GM19351 (cell line): ENCODE measurements around the gene RAB25.
A peak's percentile ranks its signal among the peaks of the same experiment; 100 is the strongest.

Experiments
- ATAC-seq: cut with Tn5 transposase; IDR thresholded peaks from one replicate; pipeline ENCODE4 v1.9.1; 2021; ENCODE audit warnings: mild to moderate bottlenecking, moderate library complexity; ENCODE audit not compliant: unreplicated experiment

RAB25 gene

DNA sequence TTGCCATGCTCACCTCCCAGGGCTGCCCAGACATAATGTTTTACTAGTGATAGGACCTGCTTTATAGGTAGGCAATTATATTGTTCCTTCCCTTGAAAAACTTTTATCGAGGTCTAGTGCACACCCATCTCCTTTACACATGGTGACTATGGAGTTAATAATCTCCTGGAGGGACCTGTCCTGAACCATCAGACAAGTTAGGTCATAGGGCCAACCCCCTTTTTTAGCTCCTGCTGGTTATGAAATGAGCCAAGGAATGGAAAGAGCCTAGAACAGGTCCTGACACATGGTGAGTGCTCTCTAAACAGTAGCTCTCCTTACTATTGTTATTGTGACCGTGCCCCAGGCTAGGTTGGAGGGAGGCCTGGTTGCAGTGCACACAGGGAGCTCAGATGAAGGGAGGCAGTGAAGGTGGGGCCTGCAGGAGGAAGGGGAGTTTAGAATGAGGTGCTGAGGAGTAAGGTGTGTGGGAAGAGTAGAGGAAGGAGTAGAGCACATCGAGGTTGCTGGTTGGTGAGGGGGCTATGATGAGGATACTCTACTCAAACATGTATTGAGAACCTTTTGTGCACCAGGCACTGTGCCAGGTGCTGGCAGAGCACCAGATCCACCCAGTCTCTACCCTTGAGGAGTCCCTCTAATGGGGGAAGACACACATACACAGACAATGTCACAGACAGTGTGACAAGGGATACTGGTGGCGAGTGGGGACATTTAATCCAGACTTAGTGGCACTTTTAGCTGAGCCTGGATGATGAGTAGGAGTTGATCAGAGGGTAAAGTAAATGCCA lies 39.4 kb downstream of the RAB25 start:
- no peak for ATAC-seq

DNA sequence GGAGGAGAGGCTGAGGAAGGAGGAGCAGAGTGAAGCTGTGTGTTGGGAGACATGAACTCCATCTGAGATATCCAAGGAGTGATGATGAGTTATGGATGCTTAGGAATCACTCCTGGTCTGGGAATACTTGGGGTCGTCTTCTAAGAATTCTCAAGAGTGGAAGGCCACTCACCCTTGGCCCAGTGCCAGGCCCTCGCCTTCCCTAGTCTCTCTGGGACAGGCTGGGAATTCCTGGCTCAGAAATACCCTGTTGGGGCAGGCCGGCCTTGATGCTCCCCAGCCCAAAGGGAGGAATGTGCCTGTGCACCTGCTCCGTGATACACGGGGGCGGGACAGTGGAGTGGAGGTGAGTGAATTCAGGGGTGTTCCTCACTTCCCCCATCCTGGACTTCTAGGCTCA lies 40.9 kb downstream of the RAB25 start:
- no peak for ATAC-seq

DNA sequence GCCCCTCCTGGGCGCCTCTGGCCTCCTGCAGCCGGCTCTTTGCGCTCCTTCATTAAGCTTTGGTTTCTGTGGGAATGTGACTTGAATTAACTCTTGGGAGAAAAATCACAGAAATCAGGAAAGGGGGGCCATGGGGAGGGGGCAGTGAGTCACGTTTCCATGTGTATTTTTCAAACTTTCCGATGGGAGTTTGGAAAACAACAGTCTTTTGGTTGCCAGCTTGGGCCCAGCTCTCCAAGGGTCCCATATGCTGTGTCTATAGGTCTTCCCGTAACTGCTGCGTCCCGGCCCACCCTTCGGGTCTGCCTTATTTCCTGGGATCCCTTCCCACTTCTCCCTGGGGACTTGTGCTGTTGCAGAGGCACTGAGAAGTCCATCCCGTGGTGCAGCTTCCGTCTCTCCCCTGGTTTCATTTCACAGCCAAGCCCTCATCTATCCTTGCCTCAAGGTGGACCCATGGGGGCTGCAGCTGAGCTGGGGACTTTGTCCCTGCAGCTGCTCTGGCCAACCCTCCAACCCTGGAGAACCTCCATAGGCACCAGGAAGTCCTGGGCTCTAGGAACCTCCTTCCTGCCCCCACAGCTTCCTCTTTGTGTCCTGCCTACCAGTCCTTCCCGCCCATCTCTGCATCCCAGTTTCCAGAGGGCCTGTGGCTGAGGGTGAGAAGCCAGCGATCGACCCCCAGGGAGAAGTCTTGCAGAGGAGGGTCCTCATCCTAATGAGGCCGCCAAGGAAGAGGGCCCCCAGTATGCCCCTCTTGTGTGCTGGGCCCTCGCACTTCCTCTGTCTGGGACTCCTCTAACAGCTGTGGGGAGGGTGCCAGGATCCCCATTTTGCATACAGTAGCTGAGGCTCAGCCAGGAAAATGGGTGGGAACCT lies 41.9 kb downstream of the RAB25 start:
- no peak for ATAC-seq

DNA sequence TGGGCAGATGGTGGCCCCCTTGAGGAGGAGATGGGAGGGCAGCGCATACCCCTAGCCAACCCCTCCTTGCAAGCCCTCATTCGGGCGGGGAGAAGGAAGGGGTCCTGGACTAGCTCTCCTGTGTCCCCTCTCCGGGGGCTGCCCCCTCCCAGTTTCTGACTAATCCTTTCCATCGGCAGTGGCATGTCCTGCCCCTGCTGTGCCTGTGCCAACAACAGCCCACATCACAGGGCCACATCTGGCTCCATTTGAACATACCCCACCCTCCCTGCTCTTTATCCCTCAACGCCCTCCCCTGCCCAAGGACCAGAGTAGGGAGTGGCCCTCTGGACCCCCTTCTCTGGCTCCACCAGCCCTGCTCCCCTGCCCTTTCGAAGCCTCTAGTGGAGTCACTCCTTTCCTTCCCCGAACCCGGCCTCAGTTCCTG lies 42.6 kb downstream of the RAB25 start:
- no peak for ATAC-seq

DNA sequence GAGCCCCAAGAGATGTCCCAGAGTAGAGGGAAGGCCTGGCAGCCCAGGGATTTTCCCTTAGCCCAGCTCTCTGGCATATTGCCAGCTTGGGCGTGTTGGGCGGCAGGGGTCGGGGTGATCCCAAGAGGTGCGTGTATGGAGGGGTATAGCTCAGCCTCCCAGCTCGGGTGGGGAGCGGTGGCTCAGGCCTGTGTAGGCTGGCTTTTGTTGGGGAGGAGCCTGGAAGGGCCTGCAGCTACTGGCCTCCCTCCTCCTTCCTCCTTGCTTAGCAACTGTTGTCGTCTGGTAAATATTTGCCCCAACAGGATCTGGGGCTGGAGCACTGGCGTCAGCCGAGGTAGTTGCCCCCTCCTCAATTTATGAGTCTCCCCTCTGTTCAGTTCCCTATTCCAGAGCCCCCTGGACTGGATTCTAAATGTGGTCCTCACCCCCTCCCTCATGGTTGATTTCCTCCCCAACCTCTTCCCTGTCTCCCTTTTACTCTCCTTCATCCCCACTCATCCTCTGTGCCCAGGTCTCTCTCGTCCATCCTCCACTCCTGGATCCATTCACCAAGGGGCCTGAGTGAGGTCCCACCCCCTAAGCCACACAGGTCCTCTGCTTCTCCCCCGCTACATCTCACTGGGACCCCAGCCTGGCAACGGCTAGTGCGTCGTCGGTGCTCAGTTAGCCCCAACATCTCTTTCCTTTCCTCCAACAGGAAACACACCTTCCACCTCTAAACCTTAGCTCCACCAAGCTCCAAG lies 43.3 kb downstream of the RAB25 start:
- no peak for ATAC-seq

DNA sequence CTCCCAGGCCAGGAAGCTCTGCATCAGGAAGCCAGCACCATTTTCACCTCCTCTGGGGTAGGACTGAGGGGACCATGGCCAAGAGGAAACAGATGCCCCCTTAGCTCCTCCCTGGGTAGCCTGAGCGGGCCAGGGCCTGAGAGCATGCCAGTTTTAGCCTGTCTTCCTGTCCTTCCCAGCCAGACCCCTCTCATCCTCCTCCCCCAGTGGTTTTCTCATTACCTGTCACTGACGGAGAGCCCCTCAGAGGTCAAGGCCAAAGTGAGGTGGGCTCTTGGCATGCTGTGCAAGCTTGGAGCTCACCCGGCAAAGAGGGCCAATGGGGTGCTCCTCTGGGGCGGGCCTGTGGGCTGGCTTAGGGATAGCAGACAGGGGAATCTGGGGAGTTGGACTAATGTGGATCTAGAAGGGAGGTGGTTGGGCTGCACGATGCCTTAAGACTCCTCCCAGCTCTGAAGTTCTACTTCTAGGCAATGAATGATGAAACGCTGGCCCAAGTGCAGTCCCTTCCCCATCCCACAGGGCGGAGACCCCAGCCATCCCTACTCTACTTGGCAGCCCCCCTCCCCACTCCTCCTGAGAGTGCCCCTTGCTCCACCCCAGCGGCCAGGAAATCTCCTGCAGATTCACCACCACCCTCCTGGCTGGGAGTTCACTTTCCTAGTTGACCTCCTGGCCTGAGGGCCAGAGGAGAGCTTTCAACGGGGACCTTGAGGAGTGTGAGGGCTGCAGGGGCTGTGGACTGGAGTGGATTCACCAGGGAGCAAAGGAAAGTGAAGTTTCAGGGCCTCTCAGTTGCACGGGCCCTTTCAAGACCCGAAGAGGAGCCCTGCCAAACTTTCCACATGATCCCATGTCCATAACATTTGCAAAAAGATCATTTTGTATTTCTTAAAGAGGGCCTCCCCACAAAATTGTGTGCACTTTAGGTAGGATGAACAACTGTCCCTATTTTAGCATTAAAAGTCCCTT lies 44.2 kb downstream of the RAB25 start:
- ATAC-seq, result no peak

DNA sequence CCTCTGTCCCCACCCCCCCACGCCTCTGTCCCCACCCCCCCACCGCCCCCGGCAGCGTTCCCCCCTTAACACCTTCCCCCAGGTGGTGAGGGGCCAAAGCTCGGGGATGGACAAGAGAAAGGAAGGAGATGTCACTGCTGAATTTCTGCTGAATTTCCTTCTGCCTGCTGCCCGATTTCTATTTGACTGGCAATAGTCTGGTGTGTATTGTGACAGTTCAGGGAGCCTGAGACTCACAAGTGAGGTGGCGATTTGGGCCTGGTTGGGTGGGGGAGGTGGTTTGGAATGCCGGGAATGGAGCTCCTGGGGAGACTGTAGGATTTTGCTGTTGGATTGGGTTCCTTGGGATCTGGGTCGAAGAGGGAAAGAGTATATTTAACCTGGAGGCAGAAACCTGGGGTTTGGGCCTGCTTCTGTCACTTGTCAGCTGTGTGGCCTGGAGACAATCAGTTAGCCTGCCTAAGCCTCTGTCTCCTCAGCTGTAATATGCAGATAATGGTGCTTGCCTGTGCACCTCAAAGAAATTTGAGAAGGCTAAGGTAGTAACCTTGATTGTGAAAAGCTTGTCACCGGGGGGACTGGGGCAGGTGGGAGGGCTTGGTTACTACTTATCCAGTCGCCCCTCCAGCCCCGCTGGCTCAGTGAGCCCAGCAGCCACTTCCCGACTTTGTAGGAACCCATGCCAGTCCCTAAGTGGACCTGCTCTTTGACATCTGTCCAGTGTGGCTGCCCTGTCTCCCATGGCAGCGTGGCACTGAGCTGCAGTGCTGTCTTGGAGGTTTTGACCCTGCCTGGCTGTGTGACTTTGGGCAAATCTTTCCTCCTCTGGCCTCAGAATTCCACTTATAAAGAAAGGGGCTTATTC lies 45.9 kb downstream of the RAB25 start:
- peak; percentile 10 for ATAC-seq

DNA sequence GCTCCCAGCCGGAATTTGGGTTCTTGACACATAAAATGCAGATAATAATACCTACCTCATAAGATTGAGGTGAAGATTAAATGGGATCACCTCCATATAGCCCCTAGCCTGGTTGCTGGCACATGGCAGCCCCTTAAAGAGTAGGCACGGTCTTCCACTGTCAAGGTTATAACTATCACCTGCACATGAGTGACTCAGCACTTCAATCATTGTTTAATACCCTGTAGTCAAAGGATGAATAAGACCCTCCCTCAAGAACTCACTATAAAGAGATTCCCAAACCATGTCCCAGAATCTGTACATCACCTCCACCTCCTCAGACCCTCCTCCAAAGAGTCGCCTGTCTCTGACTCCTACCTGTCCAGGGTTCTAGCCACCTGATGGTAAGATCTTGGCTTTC lies 47.1 kb downstream of the RAB25 start:
- ATAC-seq, result no peak

DNA sequence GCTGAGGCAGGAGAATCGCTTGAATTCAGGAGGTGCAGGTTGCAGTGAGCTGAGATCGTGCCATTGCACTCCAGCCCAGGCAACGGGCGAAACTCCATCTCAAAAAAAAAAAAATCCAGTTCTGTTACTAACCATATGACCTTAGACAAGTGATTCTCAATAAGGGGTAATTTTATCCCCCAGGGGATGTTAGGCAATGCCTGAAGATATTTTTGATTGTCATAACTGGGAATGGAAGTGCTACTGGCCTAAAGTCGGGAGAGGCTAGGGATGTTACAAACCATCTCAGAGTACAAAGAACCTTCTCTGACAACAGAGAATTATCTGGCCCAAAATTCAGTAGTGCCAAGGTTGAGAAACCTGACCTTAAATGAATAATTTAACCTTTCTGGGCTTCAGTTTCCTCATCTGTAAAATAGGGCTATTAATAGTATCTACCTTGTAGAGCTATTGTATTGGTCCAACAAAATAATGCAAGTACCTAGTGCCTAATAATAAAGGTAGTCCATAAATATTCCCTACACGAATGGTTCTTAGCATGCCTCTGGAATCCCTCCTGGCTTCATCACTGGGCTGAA lies 47.8 kb downstream of the RAB25 start:
- ATAC-seq, result no peak

DNA sequence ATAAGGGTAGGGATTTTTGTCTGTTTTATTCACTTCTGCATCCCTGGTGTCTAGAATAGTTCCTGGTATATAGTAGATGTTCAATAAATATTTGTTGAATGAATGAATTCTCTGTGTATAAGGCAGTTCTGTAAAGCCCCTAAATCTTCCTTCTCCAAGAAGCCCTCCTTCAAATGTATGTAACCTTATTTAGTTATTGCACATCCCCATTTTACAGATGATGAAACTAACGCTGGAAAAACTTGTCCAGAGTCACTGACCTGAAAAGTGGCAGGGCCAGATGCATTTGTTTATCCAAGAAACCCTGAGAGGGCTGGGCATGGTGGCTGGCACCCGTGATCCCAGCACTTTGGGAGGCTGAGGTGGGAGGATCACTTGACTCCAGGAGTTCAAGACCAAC lies 49.3 kb downstream of the RAB25 start:
- ATAC-seq, result no peak

DNA sequence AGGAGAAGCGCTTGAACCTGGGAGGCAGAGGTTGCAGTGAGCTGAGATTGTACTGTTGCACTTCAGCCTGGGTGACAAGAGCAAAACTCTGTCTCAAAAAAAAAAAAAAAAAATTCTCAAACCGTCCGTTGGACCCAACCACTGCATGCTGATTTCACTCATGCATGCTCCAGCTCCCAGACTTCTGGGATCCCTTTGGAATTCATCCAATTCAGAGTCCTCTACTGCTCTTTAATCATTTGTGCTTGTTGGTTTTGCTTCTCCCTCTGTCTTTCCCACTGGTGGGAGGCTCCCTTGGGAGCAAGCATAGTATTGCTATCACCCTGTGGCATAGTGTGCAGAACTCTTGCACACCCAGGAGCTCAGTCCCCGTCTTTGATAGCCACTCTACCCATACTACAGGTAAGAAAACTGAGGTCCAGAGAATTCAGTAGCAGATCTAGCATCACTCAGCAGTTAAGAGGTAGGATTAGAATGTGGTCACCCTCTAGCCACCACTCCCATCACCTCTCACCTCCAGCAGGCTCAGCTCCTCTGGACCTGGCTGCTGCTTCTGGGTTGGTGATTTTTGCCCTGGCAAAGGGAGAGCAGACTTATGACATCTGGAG lies 50.5 kb downstream of the RAB25 start:
- ATAC-seq, result no peak

DNA sequence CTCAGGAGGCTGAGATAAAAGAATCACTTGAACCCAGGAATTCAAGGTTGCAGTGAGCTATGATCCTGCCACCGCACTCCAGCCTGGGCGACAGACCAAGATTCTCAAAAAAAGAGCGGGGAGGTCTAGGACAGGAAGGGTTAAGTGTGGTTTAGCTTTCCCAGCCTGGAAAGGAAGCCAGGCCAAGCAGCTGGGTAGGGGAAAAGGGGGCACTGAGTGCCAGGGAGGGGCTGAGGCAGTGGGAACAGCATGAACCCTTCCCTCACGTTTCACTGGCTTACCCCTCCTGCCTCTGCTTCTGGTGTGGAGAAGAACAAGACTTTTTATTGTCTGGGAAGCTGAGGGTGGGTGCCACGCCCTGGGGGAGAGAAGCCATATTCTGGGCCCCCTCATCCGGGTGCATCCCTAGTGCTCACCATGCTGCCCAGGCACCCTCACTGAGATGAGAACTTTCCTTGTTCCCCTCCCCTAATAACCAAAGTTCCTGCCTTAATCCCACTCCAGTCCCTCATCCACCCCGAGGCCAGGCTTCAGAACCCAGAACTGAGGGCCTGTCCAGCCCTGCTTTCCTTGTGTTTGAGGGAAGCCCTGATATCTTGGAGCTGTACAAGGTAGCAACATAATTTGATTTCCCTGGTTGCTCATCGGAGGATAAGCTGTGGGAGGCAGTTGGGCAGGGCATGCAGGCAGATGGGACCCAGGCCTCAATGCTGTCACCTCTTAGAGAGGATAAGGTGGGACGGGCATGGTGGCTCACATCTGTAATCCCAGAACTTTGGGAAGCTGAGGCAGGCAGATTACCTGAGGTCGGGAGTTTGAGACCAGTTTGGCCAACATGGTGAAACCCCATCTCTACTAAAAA lies 51.5 kb downstream of the RAB25 start:
- no peak for ATAC-seq

DNA sequence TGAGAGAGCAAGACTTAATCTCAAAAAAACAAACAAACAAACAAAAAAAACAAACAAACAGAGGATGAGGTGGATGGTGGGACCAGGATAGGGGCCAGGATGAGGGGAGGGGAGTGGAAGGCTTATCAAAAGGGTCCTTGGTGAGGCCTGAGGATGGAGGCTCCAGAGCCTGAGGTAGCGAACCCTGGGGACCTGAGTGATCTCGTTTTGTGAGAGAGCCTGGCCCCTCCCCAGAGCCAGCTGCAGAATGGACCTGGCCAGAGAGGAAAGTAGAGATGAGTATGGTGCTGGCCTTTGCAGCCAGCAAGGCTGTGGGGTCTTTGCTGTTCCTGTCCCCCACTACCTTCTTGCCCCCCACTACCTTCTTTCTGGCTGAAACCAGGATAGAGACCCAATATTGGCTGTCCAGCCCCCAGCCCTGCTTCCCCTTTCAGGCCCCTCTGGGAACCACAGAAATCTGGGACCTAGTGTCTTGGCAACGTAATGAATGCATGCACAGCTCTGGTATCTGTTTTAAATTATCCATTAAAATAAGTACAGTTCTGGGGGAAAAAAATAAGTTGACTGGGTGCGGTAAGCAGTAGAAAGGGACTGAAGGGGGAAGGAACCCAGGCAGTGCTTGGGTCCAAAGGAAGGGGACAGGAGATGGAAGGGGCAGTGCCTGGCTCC lies 52.5 kb downstream of the RAB25 start:
- ATAC-seq, result no peak

DNA sequence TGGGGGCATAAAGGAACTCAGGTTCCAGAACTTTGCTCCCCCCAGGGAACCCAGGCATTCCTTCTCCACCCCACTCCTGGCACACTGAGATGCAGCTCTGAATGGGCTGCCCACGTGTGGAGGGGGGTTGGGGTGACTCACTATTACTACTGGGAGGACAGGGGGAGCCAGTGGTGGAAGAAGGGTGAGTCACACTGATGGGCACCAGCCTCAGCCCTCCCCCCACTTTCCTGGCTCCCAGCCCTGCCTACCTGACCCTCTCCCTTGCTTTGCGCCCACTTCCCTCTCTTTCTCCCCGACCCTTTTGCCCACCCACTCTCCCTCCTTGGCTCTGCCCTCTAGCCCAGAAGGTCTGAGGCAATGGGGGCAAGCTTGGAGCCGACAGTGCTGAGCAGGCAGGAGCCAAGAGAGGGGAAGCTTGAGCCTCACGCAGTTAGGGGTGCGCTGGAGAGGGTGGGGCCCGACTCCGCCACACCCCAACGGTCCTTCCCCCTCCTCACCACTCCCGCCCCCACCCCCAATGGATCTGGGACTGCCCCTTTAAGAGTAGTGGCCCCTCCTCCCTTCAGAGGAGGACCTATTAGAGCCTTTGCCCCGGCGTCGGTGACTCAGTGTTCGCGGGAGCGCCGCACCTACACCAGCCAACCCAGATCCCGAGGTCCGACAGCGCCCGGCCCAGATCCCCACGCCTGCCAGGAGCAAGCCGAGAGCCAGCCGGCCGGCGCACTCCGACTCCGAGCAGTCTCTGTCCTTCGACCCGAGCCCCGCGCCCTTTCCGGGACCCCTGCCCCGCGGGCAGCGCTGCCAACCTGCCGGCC lies 53.4 kb downstream of the RAB25 start, which contains the start of gene LMNA:
TSS of gene LMNA (plus strand) at position 611 of the 818 bp plus-strand sequence. CDS start 208 bp downstream, outside the sequence.
- peak; percentile 86 for ATAC-seq

DNA sequence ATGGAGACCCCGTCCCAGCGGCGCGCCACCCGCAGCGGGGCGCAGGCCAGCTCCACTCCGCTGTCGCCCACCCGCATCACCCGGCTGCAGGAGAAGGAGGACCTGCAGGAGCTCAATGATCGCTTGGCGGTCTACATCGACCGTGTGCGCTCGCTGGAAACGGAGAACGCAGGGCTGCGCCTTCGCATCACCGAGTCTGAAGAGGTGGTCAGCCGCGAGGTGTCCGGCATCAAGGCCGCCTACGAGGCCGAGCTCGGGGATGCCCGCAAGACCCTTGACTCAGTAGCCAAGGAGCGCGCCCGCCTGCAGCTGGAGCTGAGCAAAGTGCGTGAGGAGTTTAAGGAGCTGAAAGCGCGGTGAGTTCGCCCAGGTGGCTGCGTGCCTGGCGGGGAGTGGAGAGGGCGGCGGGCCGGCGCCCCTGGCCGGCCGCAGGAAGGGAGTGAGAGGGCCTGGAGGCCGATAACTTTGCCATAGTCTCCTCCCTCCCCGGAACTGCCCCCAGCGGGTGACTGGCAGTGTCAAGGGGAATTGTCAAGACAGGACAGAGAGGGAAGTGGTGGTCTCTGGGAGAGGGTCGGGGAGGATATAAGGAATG lies 54.1 kb downstream of the RAB25 start:
- ATAC-seq, result no peak
